Measurements from ENCODE around the gene GTF2A2. TPM values are rescaled to one million over a fixed set of nuclear protein-coding genes. Genes with fewer than 3 reads are reported as not detected.

The GTF2A2 gene
- total RNA-seq, 1 donor from 2014 or later: 152 TPM

DNA sequence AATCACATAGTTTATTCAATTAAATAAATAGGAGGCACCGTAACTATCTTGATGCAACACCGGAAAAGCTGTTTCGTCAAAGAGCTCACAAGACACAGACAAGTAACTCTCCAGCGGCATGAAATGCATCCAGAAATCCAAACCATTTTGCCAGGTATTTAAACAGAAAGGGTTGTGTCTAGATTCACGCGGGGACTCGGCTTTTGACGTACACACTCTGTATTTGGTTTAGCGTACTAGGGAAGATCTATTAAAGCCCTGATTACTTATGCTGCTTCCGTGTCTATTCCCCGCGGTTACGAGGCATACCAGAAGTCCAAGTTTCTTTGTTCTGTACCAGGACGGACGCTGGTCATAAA, 31.1 kb upstream of the GTF2A2 start:
- Histone ChIP-seq H3K4me3 (ENCODE audit: insufficient read depth, low read depth, low read length) (peak overlapping the region; percentile 97), H2AFZ (ENCODE audit: low read depth, low read length) (peak overlapping the region; percentile 71), H3K9ac (ENCODE audit: low read length) (peak overlapping the region; percentile 99), H3K36me3 (ENCODE audit: insufficient read depth, low read length) (peaks cover 5% of the 10 kb centered on the region), H3K4me1 (ENCODE audit: insufficient read depth, low read length) (peaks cover 14% of the 10 kb centered on the region), H3K27ac (ENCODE audit: low read depth, low read length) (peak overlapping the region; percentile 98), H3K4me2 (ENCODE audit: low read length) (peak overlapping the region; percentile 87), H3K27me3 (ENCODE audit: insufficient read depth, low read length) (no peaks in the 10 kb centered on the region), H4K20me1 (ENCODE audit: insufficient read depth, low read length) (peaks cover 49% of the 10 kb centered on the region), H3K9me3 (ENCODE audit: insufficient read depth, low read depth, low read length) (no peaks in the 10 kb centered on the region), H3K79me2 (ENCODE audit: insufficient read depth, low read length) (peaks cover 58% of the 10 kb centered on the region)
- no peak for FAIRE-seq
- Mint-ChIP-seq H3K36me3 (ENCODE audit: low read depth, unreplicated experiment) (no peaks in the 10 kb centered on the region), H3K9me3 (ENCODE audit: unreplicated experiment) (no peaks in the 10 kb centered on the region), H3K4me1 (ENCODE audit: low read depth, unreplicated experiment) (peaks cover 16% of the 10 kb centered on the region), H3K4me3 (ENCODE audit: unreplicated experiment) (peak overlapping the region; percentile 90), H3K27me3 (ENCODE audit: low read depth, unreplicated experiment) (no peaks in the 10 kb centered on the region), H3K27ac (ENCODE audit: unreplicated experiment) (peak overlapping the region; percentile 95)
- DNase-seq (ENCODE audit: low read depth): peak; percentile 67
- TF ChIP-seq, protein P1, sequence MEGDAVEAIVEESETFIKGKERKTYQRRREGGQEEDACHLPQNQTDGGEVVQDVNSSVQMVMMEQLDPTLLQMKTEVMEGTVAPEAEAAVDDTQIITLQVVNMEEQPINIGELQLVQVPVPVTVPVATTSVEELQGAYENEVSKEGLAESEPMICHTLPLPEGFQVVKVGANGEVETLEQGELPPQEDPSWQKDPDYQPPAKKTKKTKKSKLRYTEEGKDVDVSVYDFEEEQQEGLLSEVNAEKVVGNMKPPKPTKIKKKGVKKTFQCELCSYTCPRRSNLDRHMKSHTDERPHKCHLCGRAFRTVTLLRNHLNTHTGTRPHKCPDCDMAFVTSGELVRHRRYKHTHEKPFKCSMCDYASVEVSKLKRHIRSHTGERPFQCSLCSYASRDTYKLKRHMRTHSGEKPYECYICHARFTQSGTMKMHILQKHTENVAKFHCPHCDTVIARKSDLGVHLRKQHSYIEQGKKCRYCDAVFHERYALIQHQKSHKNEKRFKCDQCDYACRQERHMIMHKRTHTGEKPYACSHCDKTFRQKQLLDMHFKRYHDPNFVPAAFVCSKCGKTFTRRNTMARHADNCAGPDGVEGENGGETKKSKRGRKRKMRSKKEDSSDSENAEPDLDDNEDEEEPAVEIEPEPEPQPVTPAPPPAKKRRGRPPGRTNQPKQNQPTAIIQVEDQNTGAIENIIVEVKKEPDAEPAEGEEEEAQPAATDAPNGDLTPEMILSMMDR (IDR thresholded peaks at IDR 0.05; ENCODE audit: insufficient read depth, low read depth, low read length): no peak

DNA sequence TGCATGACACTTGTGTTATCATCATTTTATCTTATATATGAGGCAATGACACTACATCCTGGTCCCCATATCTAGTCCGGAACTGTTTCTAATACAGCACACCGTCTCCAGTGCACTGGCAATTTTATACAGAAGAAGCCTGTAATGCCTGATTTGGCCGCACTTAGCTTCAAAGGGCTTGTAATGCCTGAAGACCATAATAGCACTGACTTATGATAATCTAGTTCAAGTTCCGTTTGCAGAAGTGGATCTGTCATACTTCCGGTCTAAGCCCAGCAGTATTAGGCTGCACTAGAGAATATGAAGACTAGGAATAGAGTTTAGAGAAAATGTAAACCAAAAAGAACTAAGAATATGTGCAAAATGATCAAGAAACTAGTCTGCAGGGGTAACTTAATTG, 30.5 kb upstream of the GTF2A2 start:
- peaks cover 3% of the 10 kb centered on the region for H3K36me3 Mint-ChIP-seq (ENCODE audit: low read depth, unreplicated experiment)
- H3K4me3 Mint-ChIP-seq (ENCODE audit: unreplicated experiment): peak overlapping the region; percentile 90
- H3K4me1 Mint-ChIP-seq (ENCODE audit: low read depth, unreplicated experiment): peaks cover 16% of the 10 kb centered on the region
- peaks cover 63% of the 10 kb centered on the region for H3K79me2 ChIP-seq (ENCODE audit: insufficient read depth, low read length)
- FAIRE-seq: no peak
- H3K4me1 ChIP-seq (ENCODE audit: insufficient read depth, low read length): peaks cover 14% of the 10 kb centered on the region
- no peaks in the 10 kb centered on the region for H3K9me3 Mint-ChIP-seq (ENCODE audit: unreplicated experiment)
- H4K20me1 ChIP-seq (ENCODE audit: insufficient read depth, low read length): peaks cover 55% of the 10 kb centered on the region
- H3K9ac ChIP-seq (ENCODE audit: low read length): peak overlapping the region; percentile 99
- H3K4me2 ChIP-seq (ENCODE audit: low read length): peak overlapping the region; percentile 87
- H3K27ac Mint-ChIP-seq (ENCODE audit: unreplicated experiment): peak overlapping the region; percentile 95
- no peaks in the 10 kb centered on the region for H3K27me3 ChIP-seq (ENCODE audit: insufficient read depth, low read length)
- no peaks in the 10 kb centered on the region for H3K9me3 ChIP-seq (ENCODE audit: insufficient read depth, low read depth, low read length)
- H3K4me3 ChIP-seq (ENCODE audit: insufficient read depth, low read depth, low read length): peak overlapping the region; percentile 97
- DNase-seq (ENCODE audit: low read depth): peak; percentile 20
- H3K27ac ChIP-seq (ENCODE audit: low read depth, low read length): peak overlapping the region; percentile 98
- TF ChIP-seq EZH2 (IDR thresholded peaks at IDR 0.05; ENCODE audit: insufficient read depth, low read length): no peak
- TF ChIP-seq, protein P1 (IDR thresholded peaks at IDR 0.05; ENCODE audit: insufficient read depth, low read depth, low read length): no peak
- H3K36me3 ChIP-seq (ENCODE audit: insufficient read depth, low read length): peaks cover 5% of the 10 kb centered on the region
- H3K27me3 Mint-ChIP-seq (ENCODE audit: low read depth, unreplicated experiment): no peaks in the 10 kb centered on the region
- no peak overlapping the region for H2AFZ ChIP-seq (ENCODE audit: low read depth, low read length)

- no peak for FAIRE-seq
Measured at GRCh38 chr15:59686389-59686788, 29.1 kb upstream of the GTF2A2 start.

More at GRCh38 chr15:59686389-59686788, 29.1 kb upstream of the GTF2A2 start:
- TF ChIP-seq EZH2 (IDR thresholded peaks at IDR 0.05; ENCODE audit: insufficient read depth, low read length): no peak
- TF ChIP-seq, protein P1 (IDR thresholded peaks at IDR 0.05; ENCODE audit: insufficient read depth, low read depth, low read length): no peak
- Mint-ChIP-seq H3K27ac (ENCODE audit: unreplicated experiment) (no peak overlapping the region), H3K4me3 (ENCODE audit: unreplicated experiment) (peak overlapping the region; percentile 72), H3K9me3 (ENCODE audit: unreplicated experiment) (no peaks in the 10 kb centered on the region), H3K4me1 (ENCODE audit: low read depth, unreplicated experiment) (peaks cover 16% of the 10 kb centered on the region), H3K36me3 (ENCODE audit: low read depth, unreplicated experiment) (peaks cover 6% of the 10 kb centered on the region), H3K27me3 (ENCODE audit: low read depth, unreplicated experiment) (no peaks in the 10 kb centered on the region)
- Histone ChIP-seq H3K36me3 (ENCODE audit: insufficient read depth, low read length) (peaks cover 5% of the 10 kb centered on the region), H3K27me3 (ENCODE audit: insufficient read depth, low read length) (no peaks in the 10 kb centered on the region), H4K20me1 (ENCODE audit: insufficient read depth, low read length) (peaks cover 68% of the 10 kb centered on the region), H3K4me3 (ENCODE audit: insufficient read depth, low read depth, low read length) (no peak overlapping the region), H3K79me2 (ENCODE audit: insufficient read depth, low read length) (peaks cover 77% of the 10 kb centered on the region), H3K9me3 (ENCODE audit: insufficient read depth, low read depth, low read length) (no peaks in the 10 kb centered on the region), H2AFZ (ENCODE audit: low read depth, low read length) (no peak overlapping the region), H3K4me2 (ENCODE audit: low read length) (peak overlapping the region; percentile 27), H3K27ac (ENCODE audit: low read depth, low read length) (no peak overlapping the region), H3K4me1 (ENCODE audit: insufficient read depth, low read length) (peaks cover 14% of the 10 kb centered on the region), H3K9ac (ENCODE audit: low read length) (no peak overlapping the region)
- DNase-seq (ENCODE audit: low read depth): no peak
